Measurements from ENCODE around the gene ABHD17C.

DNA sequence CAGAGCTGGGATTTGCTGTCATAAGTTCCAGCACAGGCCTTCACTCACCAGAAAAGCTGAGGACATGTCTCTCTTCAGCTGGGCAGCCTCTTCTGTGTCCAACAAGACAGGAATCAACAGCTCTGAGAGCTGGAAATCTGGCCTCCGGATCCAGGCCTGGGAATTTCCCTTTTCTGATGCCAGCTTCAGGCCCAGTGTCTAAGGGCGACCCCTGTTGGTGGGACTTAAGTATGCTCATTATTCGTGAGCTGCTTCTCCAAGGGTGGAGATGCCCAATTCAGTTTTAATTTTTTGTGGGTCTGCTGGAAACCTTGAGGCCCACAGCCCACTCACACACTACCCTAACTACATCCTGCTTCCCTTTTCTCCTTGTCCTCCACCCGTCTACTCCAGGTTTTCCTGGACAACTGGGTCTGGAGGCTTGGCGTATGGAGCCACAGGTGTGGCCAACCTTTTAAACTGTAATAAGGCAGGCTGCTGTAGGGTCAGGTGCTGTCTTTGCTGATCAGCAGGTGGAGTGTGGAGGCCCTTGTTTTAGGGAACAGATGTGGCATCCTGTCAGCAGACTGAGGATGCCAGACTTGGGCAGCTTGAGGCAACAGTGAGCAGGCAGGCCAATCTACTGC, 81.4 kb downstream of the ABHD17C start:
- TF ChIP-seq POLR2A (IDR thresholded peaks at IDR 0.05) (no peak), CTCF (IDR thresholded peaks at IDR 0.05) (peak; percentile 66 to 94 (median 81))
